ENCODE data around the gene KANK4.

KANK4 gene

DNA sequence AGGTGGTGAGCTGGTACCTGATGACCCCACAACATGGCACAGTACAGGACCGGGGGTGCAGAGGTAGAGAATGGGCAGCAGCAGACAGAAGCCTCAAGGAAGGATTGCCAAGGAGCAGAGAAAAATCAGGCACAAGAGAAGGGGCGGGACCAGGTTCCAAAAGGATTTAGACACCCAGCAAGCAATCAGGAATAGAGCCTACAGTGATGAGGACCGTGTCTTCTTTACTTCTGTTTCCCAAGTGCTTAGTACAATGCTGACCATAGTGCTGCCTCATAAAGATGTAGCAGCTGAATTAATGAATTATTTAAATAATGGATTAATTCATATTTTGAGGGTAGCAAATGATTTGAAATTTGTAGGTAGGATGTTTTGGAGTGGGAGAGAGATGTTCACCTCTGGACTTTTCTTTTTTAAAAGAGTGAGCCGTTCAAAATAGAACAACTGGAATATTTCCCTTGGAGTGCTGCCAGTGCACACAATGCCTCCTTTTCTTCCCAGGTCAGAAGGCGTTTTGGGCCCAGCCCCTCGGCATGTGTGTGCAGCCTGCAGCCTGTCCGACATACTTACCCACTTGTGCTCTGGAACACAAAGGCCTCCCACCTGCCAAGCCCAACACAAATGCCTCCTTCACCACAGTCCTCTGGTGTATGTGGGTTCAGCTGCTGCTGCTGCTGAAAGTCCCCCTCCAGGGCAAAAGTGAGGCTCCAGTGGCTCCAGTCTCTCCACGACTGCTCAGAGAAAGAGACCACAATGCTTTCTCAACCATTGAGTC is 19.6 kb downstream of the KANK4 start:
- DNase-seq (ENCODE audit: low read depth): peak; percentile 13
- TF ChIP-seq CTCF (conservative IDR thresholded peaks at IDR 0.05; ENCODE audit: low read depth, low read length): no peak
- H3K4me3 ChIP-seq (ENCODE audit: low read depth, low read length): no peak overlapping the region

GRCh38 chr1:62295921-62296491 is 23.2 kb downstream of the KANK4 start:
- no peak overlapping the region for H3K4me3 ChIP-seq (ENCODE audit: low read depth, low read length)

DNA sequence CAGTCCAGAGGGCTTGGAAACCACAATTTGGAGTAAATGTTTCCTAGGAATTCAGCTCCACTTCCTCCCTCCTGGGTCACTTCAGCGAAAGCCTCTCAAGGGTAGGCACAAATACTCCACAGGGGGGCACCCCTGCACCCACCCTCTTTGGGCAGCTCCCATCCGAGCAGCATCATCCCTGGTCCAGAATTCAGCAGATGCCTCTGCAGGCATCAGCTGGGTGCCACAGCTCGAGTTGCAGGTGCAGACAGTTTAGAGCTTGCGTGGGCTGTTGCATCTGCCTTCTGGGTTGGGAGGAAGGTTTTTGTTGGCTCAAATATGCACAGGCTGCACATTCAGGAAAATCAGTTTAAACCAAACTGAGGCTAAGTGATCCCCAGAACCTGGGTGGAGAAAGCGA is 25.0 kb downstream of the KANK4 start:
- no peak overlapping the region for H3K4me3 ChIP-seq (ENCODE audit: low read depth, low read length)
- peak; percentile 11 for TF ChIP-seq CTCF (conservative IDR thresholded peaks at IDR 0.05; ENCODE audit: low read depth, low read length)
- no peak for DNase-seq (ENCODE audit: low read depth)

More at GRCh38 chr1:62295921-62296491, 23.2 kb downstream of the KANK4 start:
- peak; percentile 88 for DNase-seq (ENCODE audit: low read depth)
- TF ChIP-seq CTCF (conservative IDR thresholded peaks at IDR 0.05; ENCODE audit: low read depth, low read length): no peak

DNA sequence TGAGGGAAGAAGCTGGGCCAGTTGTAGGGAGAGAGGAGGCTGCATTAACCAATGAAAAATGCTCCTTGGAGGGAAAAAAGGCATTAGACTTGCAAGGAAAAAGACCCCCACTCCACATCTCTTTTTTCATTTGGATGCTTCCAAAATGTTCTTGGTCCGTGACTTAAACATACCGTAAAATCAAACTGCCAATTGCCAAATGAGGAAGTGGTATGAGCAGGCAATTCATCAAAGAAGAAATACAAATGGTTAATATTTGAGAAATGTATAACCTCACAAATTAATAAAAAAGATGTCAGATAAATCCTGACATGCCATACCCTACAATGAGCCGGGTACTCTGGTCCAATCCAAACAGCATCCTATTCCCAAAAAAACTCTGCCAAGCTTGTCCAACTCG is 30.6 kb downstream of the KANK4 start:
- no peak for DNase-seq (ENCODE audit: low read depth)
- no peak for TF ChIP-seq CTCF (conservative IDR thresholded peaks at IDR 0.05; ENCODE audit: low read depth, low read length)
- H3K4me3 ChIP-seq (ENCODE audit: low read depth, low read length): no peak overlapping the region

DNA sequence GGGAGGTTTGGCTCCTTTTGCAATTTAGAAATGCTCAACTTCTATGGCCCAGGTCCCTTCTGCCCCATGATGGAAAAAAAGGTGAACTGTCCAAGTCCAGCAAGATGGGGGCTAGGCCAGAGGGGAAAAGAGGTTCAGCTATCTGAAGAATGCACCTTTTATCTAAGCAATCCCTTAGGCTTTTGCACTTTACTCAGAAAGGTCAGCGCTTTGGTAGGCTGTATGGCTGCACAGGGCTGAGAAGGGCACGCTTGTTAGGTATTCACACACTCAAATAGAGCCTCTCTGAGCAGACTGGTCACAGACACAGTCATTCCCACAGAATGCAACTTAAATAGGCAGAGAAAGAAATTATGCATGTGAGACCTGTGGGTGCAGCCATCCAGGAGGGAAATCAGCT is 31.0 kb downstream of the KANK4 start:
- TF ChIP-seq CTCF (conservative IDR thresholded peaks at IDR 0.05; ENCODE audit: low read depth, low read length): no peak
- no peak overlapping the region for H3K4me3 ChIP-seq (ENCODE audit: low read depth, low read length)
- DNase-seq (ENCODE audit: low read depth): no peak

- DNase-seq (ENCODE audit: low read depth): peak; percentile 35
- H3K4me3 ChIP-seq (ENCODE audit: low read depth, low read length): no peak overlapping the region
- no peak for TF ChIP-seq CTCF (conservative IDR thresholded peaks at IDR 0.05; ENCODE audit: low read depth, low read length)
These were observed 32.4 kb downstream of the KANK4 start for GRCh38 chr1:62286786-62287224.
